Keratinocyte (primary cell): ENCODE data around the gene OR4C6.

Source experiments
- EZH2 ChIP-seq: IDR thresholded peaks from one replicate; pipeline ENCODE4 v1.6.1; 2012; ENCODE audit warnings: inconsistent platforms, mild to moderate bottlenecking, low read length, moderate library complexity
- TF ChIP-seq, protein P1 (sequence below), 3 experiments: IDR thresholded peaks in 1 of 3; conservative IDR thresholded peaks in 1 of 3; optimal IDR thresholded peaks in 1 of 3; 2 replicates in 2 of 3; 3 replicates in 1 of 3; pipeline versions ENCODE3 to v1.5.1; 2011; ENCODE audit warnings: low read length in 3 of 3, mild to moderate bottlenecking in 3 of 3, moderate library complexity in 2 of 3, control low read depth in 1 of 3, inconsistent platforms in 1 of 3; ENCODE audit not compliant: insufficient read depth in 2 of 3; ENCODE audit errors: extremely low read depth in 1 of 3

DNA sequence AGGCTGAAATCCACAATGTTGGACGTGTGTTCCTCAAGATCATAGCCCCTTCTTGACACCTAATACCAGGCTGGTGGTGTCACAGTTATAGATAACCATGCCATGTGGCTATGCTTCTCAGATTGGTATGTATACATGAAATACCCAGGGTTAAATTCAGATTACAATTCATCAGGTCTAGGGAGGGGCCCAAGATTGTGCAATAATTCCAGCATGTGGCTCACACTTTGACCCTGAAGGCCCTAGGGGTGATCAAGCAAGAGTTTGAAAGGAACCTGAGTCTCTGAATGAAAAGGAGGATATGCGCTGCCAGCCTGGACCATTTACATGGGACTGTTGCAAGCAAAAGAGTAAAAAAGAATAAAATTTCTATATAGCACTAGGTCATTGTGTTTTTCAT is 7.4 kb downstream of the OR4C6 start:
- TF ChIP-seq, protein P1, sequence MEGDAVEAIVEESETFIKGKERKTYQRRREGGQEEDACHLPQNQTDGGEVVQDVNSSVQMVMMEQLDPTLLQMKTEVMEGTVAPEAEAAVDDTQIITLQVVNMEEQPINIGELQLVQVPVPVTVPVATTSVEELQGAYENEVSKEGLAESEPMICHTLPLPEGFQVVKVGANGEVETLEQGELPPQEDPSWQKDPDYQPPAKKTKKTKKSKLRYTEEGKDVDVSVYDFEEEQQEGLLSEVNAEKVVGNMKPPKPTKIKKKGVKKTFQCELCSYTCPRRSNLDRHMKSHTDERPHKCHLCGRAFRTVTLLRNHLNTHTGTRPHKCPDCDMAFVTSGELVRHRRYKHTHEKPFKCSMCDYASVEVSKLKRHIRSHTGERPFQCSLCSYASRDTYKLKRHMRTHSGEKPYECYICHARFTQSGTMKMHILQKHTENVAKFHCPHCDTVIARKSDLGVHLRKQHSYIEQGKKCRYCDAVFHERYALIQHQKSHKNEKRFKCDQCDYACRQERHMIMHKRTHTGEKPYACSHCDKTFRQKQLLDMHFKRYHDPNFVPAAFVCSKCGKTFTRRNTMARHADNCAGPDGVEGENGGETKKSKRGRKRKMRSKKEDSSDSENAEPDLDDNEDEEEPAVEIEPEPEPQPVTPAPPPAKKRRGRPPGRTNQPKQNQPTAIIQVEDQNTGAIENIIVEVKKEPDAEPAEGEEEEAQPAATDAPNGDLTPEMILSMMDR (optimal IDR thresholded peaks at IDR 0.05 in 1 of 3, IDR thresholded peaks at IDR 0.05 in 1 of 3, conservative IDR thresholded peaks at IDR 0.05 in 1 of 3; ENCODE audit: extremely low read depth in 1 of 3, insufficient read depth in 2 of 3, low read length in 3 of 3), result no peak
- TF ChIP-seq EZH2, result no peak
